HFFc6 (cell line): ENCODE data around the gene SLC12A9. TPM values are rescaled to one million over a fixed set of nuclear protein-coding genes. Genes with fewer than 3 reads are reported as not detected.

Source experiments
- DNase-seq: peaks from one replicate; pipeline ENCODE4 v3.0.0-alpha.2; 2018
- H3K27ac Mint-ChIP-seq: 2 replicates; pipeline ENCODE4 v1.8.0; 2020; ENCODE audit warnings: mild to moderate bottlenecking, mixed read lengths
- H3K27me3 Mint-ChIP-seq: 2 replicates; pipeline ENCODE4 v1.8.0; 2021; ENCODE audit warnings: mild to moderate bottlenecking, moderate library complexity, mixed read lengths; ENCODE audit not compliant: insufficient read depth
- H3K36me3 Mint-ChIP-seq: 2 replicates; pipeline ENCODE4 v1.8.0; 2021; ENCODE audit warnings: low read depth, mixed read lengths
- H3K4me1 Mint-ChIP-seq: 2 replicates; pipeline ENCODE4 v1.8.0; 2020; ENCODE audit warnings: low read depth, mixed read lengths
- H3K4me3 Mint-ChIP-seq: 2 replicates; pipeline ENCODE4 v1.8.0; 2020; ENCODE audit warnings: mild to moderate bottlenecking, moderate library complexity, mixed read lengths
- H3K9me3 Mint-ChIP-seq: 2 replicates; pipeline ENCODE4 v1.8.0; 2020; ENCODE audit warnings: mild to moderate bottlenecking, mixed read lengths
- CTCF ChIP-seq: fragments of 200-600 bp; sonication (generic); IDR thresholded peaks from 2 replicates; pipeline ENCODE4 v1.5.0; 2021; ENCODE audit warnings: antibody characterized with exemption, mild to moderate bottlenecking
- microRNA-seq: library from miRNA; unstranded; fragments of <30 nt; microRNA quantifications from one replicate; pipeline ENCODE4, GENCODE V29; 2019
- total RNA-seq, 6 experiments: library from RNA; stranded (reverse); fragmentation: NEBNext Ultra II Directional; extraction: Animal tissue kit (Norgen Biotek cat#: 25700); gene quantifications; 2 replicates in 1 of 6; 3 replicates in 5 of 6; pipeline ENCODE4 v1.2.3, GENCODE V29; 2021

SLC12A9 gene
- total RNA-seq, 6 experiments from 2014 or later, result 19.3 to 26.2 (median 21.7) TPM

- no peak for TF ChIP-seq CTCF
- peaks cover 14% of the 10 kb centered on the region; the same call in 1 of the 2 replicates for H3K27me3 Mint-ChIP-seq
These were observed 61.8 kb downstream of the SLC12A9 start for GRCh38 chr7:100914208-100914878.

GRCh38 chr7:100914879-100915447 lies 62.5 kb downstream of the SLC12A9 start:
- Mint-ChIP-seq H3K36me3 (no peaks in the 10 kb centered on the region), H3K27ac (no peak overlapping the region), H3K4me3 (no peak overlapping the region), H3K9me3 (no peaks in the 10 kb centered on the region), H3K4me1 (peaks cover 6% of the 10 kb centered on the region; the same call in 1 of the 2 replicates), H3K27me3 (peaks cover 17% of the 10 kb centered on the region)
- no peak for DNase-seq
- TF ChIP-seq CTCF, result no peak

More at GRCh38 chr7:100914208-100914878, 61.8 kb downstream of the SLC12A9 start:
- H3K36me3 Mint-ChIP-seq, result no peaks in the 10 kb centered on the region
- peaks cover 6% of the 10 kb centered on the region; the same call in 1 of the 2 replicates for H3K4me1 Mint-ChIP-seq
- no peak overlapping the region for H3K4me3 Mint-ChIP-seq
- H3K27ac Mint-ChIP-seq, result no peak overlapping the region
- H3K9me3 Mint-ChIP-seq, result no peaks in the 10 kb centered on the region
- no peak for DNase-seq

Small RNAs within 50 kb of the gene (microRNA-seq; reads per million reads assigned to microRNA genes)
- 3.1 reads per million for gene MIR6875

Other genes with a start within 250 kb of the SLC12A9 start
- gene MOSPD3, start 240.2 kb upstream of the SLC12A9 start, total RNA-seq, result 10 to 100 TPM; 14.6 to 19.0 (median 17.4) TPM
- 1 to 10 TPM in 1 of 6 experiments, under 1 TPM in 3, not detected in 2; 0.16 to 1.1 (median 0.27) TPM for gene TFR2, start 211.2 kb upstream of the SLC12A9 start, total RNA-seq
- not detected for gene ACTL6B, start 196.3 kb upstream of the SLC12A9 start, total RNA-seq
- gene GNB2, start 179.0 kb upstream of the SLC12A9 start, total RNA-seq, result 100 to 1,000 TPM; 301 to 369 (median 322) TPM
- gene GIGYF1, start 158.5 kb upstream of the SLC12A9 start, total RNA-seq, result 10 to 100 TPM; 17.7 to 21.8 (median 19.2) TPM
- gene POP7, start 146.6 kb upstream of the SLC12A9 start, total RNA-seq, result 10 to 100 TPM; 30.2 to 42.2 (median 34.4) TPM
- gene EPO, start 132.2 kb upstream of the SLC12A9 start, total RNA-seq, result not detected
- gene ZAN, start 119.1 kb upstream of the SLC12A9 start, total RNA-seq, result not detected
- gene EPHB4, start 25.2 kb upstream of the SLC12A9 start, total RNA-seq, result 1 to 10 TPM; 3.8 to 10.0 (median 4.6) TPM
- 100 to 1,000 TPM; 125 to 148 (median 140) TPM for gene TRIP6, start 14.7 kb downstream of the SLC12A9 start, total RNA-seq
- 100 to 1,000 TPM; 111 to 154 (median 133) TPM for gene SRRT, start 22.4 kb downstream of the SLC12A9 start, total RNA-seq
- 1 to 10 TPM; 3.2 to 3.6 (median 3.5) TPM for gene UFSP1, start 37.0 kb downstream of the SLC12A9 start, total RNA-seq
- gene ACHE, start 43.2 kb downstream of the SLC12A9 start, total RNA-seq, result under 1 TPM in 1 of 6 experiments, not detected in 5; 0.31 TPM
- not detected for gene MUC3A, start 96.8 kb downstream of the SLC12A9 start, total RNA-seq
- gene MUC12, start 116.9 kb downstream of the SLC12A9 start, total RNA-seq, result 1 to 10 TPM in 5 of 6 experiments, under 1 TPM in 1; 0.91 to 2.3 (median 1.6) TPM
- not detected for gene MUC17, start 167.4 kb downstream of the SLC12A9 start, total RNA-seq
- gene TRIM56, start 232.8 kb downstream of the SLC12A9 start, total RNA-seq, result 10 to 100 TPM; 17.8 to 20.6 (median 19.4) TPM